OCI-LY3 (cell line): ENCODE results near the gene OOSP4B.

Experiments
- EZH2phosphoT487 ChIP-seq: fragments of 200-600 bp; shearing (Covaris generic); IDR thresholded peaks from 2 replicates; pipeline ENCODE4 v1.6.1; 2018; ENCODE audit warnings: antibody characterized with exemption, mixed run types, low read depth
- TF ChIP-seq, protein P1 (sequence below): fragments of 200-600, 300-600 bp; sonication (generic); IDR thresholded peaks from 2 replicates; pipeline ENCODE4 v1.5.1; 2014; ENCODE audit warnings: antibody characterized with exemption, low read length, low read depth

DNA sequence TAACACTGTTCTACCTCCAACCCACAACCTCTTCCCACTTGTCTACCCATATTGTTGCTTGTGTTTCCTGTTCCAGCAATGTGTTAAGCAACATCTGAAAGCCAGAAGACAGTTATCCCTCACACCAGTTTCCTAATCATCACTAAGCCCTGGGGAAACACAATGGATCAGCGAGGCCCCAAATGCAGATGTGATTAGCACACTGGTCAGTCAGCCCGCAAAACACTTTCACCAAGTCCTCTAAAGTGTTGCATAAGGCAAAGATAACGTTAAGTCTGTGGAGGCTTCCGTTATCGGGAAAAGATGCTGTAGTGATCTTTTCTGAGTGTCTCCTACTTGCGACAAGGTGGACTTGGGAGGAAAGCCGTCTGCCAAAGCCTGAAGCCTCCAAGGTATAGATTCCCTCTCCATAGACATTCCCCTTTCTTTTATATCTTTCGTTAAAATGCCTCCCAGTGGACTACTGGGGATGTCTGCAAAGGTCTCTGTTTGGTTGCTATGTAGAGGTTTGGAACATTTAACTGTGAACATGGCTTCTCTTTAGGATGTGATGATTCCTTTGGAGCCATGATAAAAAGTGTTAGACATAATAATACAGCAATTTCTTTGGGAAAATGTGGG is 39.5 kb downstream of the OOSP4B start, which contains the start of gene MS4A3:
- TF ChIP-seq, protein P1, sequence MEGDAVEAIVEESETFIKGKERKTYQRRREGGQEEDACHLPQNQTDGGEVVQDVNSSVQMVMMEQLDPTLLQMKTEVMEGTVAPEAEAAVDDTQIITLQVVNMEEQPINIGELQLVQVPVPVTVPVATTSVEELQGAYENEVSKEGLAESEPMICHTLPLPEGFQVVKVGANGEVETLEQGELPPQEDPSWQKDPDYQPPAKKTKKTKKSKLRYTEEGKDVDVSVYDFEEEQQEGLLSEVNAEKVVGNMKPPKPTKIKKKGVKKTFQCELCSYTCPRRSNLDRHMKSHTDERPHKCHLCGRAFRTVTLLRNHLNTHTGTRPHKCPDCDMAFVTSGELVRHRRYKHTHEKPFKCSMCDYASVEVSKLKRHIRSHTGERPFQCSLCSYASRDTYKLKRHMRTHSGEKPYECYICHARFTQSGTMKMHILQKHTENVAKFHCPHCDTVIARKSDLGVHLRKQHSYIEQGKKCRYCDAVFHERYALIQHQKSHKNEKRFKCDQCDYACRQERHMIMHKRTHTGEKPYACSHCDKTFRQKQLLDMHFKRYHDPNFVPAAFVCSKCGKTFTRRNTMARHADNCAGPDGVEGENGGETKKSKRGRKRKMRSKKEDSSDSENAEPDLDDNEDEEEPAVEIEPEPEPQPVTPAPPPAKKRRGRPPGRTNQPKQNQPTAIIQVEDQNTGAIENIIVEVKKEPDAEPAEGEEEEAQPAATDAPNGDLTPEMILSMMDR, result no peak
- TF ChIP-seq EZH2phosphoT487, result no peak
